ENCODE data around the gene TNNT2.
A peak's percentile ranks its signal among the peaks of the same experiment; 100 is the strongest.

The TNNT2 gene

GRCh38 chr1:201421041-201421440 is 43.6 kb upstream of the TNNT2 start:
- TF ChIP-seq ISL1 (CRISPR knock-in tag; IDR thresholded peaks at IDR 0.05), result no peak
- no peak for TF ChIP-seq PATZ1 (CRISPR knock-in tag; IDR thresholded peaks at IDR 0.05; ENCODE audit: borderline replicate concordance)
- no peak for TF ChIP-seq ZNF70 (CRISPR knock-in tag; IDR thresholded peaks at IDR 0.05)
- no peak for TF ChIP-seq TCF4 (CRISPR knock-in tag; IDR thresholded peaks at IDR 0.05; ENCODE audit: borderline replicate concordance)
- no peak for TF ChIP-seq CSDC2 (CRISPR knock-in tag; IDR thresholded peaks at IDR 0.05)
- no peak for TF ChIP-seq ESRRG (CRISPR knock-in tag; IDR thresholded peaks at IDR 0.05)
- TF ChIP-seq ZC3H10 (CRISPR knock-in tag; IDR thresholded peaks at IDR 0.05), result no peak
- peak; percentile 8; the same call in 2 of the 3 replicates for ATAC-seq

GRCh38 chr1:201420608-201421002 is 43.1 kb upstream of the TNNT2 start:
- no peak for ATAC-seq

GRCh38 chr1:201419746-201420607 is 42.5 kb upstream of the TNNT2 start:
- peak; percentile 44 for ATAC-seq
- TF ChIP-seq ZC3H10 (CRISPR knock-in tag; IDR thresholded peaks at IDR 0.05) (no peak), GLIS3 (CRISPR knock-in tag; IDR thresholded peaks at IDR 0.05) (no peak), PPARA (CRISPR knock-in tag; IDR thresholded peaks at IDR 0.05; ENCODE audit: borderline replicate concordance) (no peak), TSHZ2 (CRISPR knock-in tag; IDR thresholded peaks at IDR 0.05) (no peak), ZNF70 (CRISPR knock-in tag; IDR thresholded peaks at IDR 0.05) (no peak), ZNF565 (CRISPR knock-in tag; conservative IDR thresholded peaks at IDR 0.05; ENCODE audit: low read depth) (no peak), TCF4 (CRISPR knock-in tag; IDR thresholded peaks at IDR 0.05; ENCODE audit: borderline replicate concordance) (no peak), CREB5 (CRISPR knock-in tag; IDR thresholded peaks at IDR 0.05; ENCODE audit: low read depth) (no peak)

More at GRCh38 chr1:201420608-201421002, 43.1 kb upstream of the TNNT2 start:
- TF ChIP-seq ZC3H10 (CRISPR knock-in tag; IDR thresholded peaks at IDR 0.05) (no peak), POU6F1 (CRISPR knock-in tag; IDR thresholded peaks at IDR 0.05; ENCODE audit: borderline replicate concordance, low read depth) (no peak), ZFP30 (CRISPR knock-in tag; IDR thresholded peaks at IDR 0.05) (no peak), ISL1 (CRISPR knock-in tag; IDR thresholded peaks at IDR 0.05) (no peak), ESRRG (CRISPR knock-in tag; IDR thresholded peaks at IDR 0.05) (no peak), ARNTL (CRISPR knock-in tag; IDR thresholded peaks at IDR 0.05; ENCODE audit: borderline replicate concordance, low read depth) (no peak), CREB5 (CRISPR knock-in tag; IDR thresholded peaks at IDR 0.05; ENCODE audit: low read depth) (no peak), TSHZ2 (CRISPR knock-in tag; IDR thresholded peaks at IDR 0.05) (no peak), PPARA (CRISPR knock-in tag; IDR thresholded peaks at IDR 0.05; ENCODE audit: borderline replicate concordance) (no peak), TOX (CRISPR knock-in tag; IDR thresholded peaks at IDR 0.05; ENCODE audit: borderline replicate concordance) (no peak), BACH2 (CRISPR knock-in tag; IDR thresholded peaks at IDR 0.05; ENCODE audit: borderline replicate concordance) (no peak), GLIS3 (CRISPR knock-in tag; IDR thresholded peaks at IDR 0.05) (no peak), ZFP3 (CRISPR knock-in tag; IDR thresholded peaks at IDR 0.05) (no peak), ZNF70 (CRISPR knock-in tag; IDR thresholded peaks at IDR 0.05) (no peak), RARB (CRISPR knock-in tag; IDR thresholded peaks at IDR 0.05) (no peak)
